Measurements from ENCODE around the gene ABCA5.

- TF ChIP-seq, protein P1, sequence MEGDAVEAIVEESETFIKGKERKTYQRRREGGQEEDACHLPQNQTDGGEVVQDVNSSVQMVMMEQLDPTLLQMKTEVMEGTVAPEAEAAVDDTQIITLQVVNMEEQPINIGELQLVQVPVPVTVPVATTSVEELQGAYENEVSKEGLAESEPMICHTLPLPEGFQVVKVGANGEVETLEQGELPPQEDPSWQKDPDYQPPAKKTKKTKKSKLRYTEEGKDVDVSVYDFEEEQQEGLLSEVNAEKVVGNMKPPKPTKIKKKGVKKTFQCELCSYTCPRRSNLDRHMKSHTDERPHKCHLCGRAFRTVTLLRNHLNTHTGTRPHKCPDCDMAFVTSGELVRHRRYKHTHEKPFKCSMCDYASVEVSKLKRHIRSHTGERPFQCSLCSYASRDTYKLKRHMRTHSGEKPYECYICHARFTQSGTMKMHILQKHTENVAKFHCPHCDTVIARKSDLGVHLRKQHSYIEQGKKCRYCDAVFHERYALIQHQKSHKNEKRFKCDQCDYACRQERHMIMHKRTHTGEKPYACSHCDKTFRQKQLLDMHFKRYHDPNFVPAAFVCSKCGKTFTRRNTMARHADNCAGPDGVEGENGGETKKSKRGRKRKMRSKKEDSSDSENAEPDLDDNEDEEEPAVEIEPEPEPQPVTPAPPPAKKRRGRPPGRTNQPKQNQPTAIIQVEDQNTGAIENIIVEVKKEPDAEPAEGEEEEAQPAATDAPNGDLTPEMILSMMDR (IDR thresholded peaks at IDR 0.05) = no peak
- TF ChIP-seq POLR2A (IDR thresholded peaks at IDR 0.05) (no peak), EP300 (IDR thresholded peaks at IDR 0.05) (no peak)
These were observed 106.8 kb downstream of the ABCA5 start for GRCh38 chr17:69220098-69220497.
